ENCODE measurements around the gene ZNRF2. TPM values are rescaled to one million over a fixed set of nuclear protein-coding genes. Genes with fewer than 3 reads are reported as not detected.

ZNRF2 gene
- total RNA-seq, 2 experiments from 2014 or later: 20.4 to 23.6 TPM

- ChIA-PET POLR2A (interaction anchor here (0.6 to 1.2 kb wide), 3 partner anchors 12 to 333 kb away, joined by 3 to 4 read pairs (median 3); no protein-coding TSS in a partner anchor), CTCF (interaction anchor here (1.6 kb wide), 1 partner anchor 11 kb away, joined by 5 read pairs; no protein-coding TSS in a partner anchor)
- no peak overlapping the region for H3K27ac ChIP-seq (ENCODE audit: low read depth in 1 of 2, low read length in 2 of 2)
- Mint-ChIP-seq H3K27me3 (no peaks in the 10 kb centered on the region), H3K4me1 (ENCODE audit: low read depth) (peaks cover 6% of the 10 kb centered on the region), H3K9me3 (no peaks in the 10 kb centered on the region), H3K27ac (no peak overlapping the region), H3K4me3 (no peak overlapping the region), H3K36me3 (ENCODE audit: low read depth) (peaks cover 41% of the 10 kb centered on the region)
- no peaks in the 10 kb centered on the region for H3K4me1 ChIP-seq (ENCODE audit: insufficient read depth, low read length)
- TF ChIP-seq, protein P1, sequence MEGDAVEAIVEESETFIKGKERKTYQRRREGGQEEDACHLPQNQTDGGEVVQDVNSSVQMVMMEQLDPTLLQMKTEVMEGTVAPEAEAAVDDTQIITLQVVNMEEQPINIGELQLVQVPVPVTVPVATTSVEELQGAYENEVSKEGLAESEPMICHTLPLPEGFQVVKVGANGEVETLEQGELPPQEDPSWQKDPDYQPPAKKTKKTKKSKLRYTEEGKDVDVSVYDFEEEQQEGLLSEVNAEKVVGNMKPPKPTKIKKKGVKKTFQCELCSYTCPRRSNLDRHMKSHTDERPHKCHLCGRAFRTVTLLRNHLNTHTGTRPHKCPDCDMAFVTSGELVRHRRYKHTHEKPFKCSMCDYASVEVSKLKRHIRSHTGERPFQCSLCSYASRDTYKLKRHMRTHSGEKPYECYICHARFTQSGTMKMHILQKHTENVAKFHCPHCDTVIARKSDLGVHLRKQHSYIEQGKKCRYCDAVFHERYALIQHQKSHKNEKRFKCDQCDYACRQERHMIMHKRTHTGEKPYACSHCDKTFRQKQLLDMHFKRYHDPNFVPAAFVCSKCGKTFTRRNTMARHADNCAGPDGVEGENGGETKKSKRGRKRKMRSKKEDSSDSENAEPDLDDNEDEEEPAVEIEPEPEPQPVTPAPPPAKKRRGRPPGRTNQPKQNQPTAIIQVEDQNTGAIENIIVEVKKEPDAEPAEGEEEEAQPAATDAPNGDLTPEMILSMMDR (IDR thresholded peaks at IDR 0.05): no peak
- H3K36me3 ChIP-seq (ENCODE audit: insufficient read depth, low read length): peaks cover 3% of the 10 kb centered on the region
- ATAC-seq (ENCODE audit: poor library complexity) (no peak), DNase-seq (no peak)
- H3K9me3 ChIP-seq (ENCODE audit: control insufficient read depth in 1 of 2, insufficient read depth in 1 of 2, low read length in 2 of 2): no peaks in the 10 kb centered on the region
- H3K27me3 ChIP-seq (ENCODE audit: control insufficient read depth in 1 of 2, insufficient read depth in 2 of 2, low read length in 2 of 2): no peaks in the 10 kb centered on the region
- H3K4me3 ChIP-seq (ENCODE audit: low read length): no peak overlapping the region
- intact Hi-C loops (cut with DNase I, micrococcal nuclease): loop anchor here (10.0 kb wide), 3 partner anchors 195 to 225 kb away; partner anchors contain the start of gene MTURN (in 1 of the 2)
Observed at GRCh38 chr7:30359957-30360356, 75.6 kb downstream of the ZNRF2 start.

DNA sequence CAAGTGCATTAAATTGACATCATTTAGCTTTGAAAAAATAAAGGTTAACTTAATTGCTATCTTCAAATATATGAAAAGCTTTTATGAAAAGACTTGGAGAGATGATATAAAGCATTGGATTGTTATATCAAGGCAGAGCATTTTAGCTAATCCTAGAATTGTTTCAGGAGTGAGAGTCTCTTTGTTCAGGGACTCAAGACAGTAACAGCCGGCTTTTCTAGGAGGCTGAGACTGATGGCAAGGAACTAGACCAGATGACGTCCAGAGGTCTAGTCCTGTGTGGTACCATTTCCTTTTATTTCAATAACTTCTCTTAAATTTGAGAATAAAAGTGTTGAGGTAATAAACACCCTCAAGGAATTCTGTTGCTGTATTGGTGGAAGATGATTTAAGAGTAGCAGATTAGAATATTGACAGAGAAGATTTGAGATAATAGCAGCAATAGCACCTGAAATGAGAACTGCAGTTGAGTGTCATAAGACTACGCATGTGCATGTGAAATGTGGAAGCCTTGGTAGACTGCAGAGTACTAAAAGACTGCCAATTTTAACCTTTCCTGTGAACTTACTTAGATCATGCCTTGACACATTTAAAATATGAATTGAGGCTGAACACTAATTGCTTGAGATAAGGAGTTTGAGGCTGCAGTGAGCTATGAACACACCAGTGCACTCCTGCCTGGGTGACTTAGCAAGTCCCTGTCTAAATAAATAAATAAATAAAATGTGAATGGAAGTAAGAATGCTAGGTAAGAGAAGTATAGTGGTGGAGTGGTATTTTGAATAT is 79.6 kb downstream of the ZNRF2 start:
- Histone ChIP-seq H3K4me3 (ENCODE audit: low read length) (no peak overlapping the region), H3K27me3 (ENCODE audit: control insufficient read depth in 1 of 2, insufficient read depth in 2 of 2, low read length in 2 of 2) (no peaks in the 10 kb centered on the region), H3K4me1 (ENCODE audit: insufficient read depth, low read length) (no peaks in the 10 kb centered on the region), H3K9me3 (ENCODE audit: control insufficient read depth in 1 of 2, insufficient read depth in 1 of 2, low read length in 2 of 2) (no peaks in the 10 kb centered on the region), H3K36me3 (ENCODE audit: insufficient read depth, low read length) (peaks cover 6% of the 10 kb centered on the region), H3K27ac (ENCODE audit: low read depth in 1 of 2, low read length in 2 of 2) (no peak overlapping the region)
- H3K27ac Mint-ChIP-seq: no peak overlapping the region
- TF ChIP-seq, protein P1 (IDR thresholded peaks at IDR 0.05): no peak
- intact Hi-C loops (cut with DNase I, micrococcal nuclease): no loop called here
- H3K27me3 Mint-ChIP-seq: no peaks in the 10 kb centered on the region
- H3K36me3 Mint-ChIP-seq (ENCODE audit: low read depth): peaks cover 22% of the 10 kb centered on the region
- POLR2A ChIA-PET: interaction anchor here (0.5 to 0.8 kb wide), 2 partner anchors 9 to 12 kb away, joined by 3 read pairs; no protein-coding TSS in a partner anchor
- ATAC-seq (ENCODE audit: poor library complexity): no peak
- no peaks in the 10 kb centered on the region for H3K9me3 Mint-ChIP-seq
- no peaks in the 10 kb centered on the region for H3K4me1 Mint-ChIP-seq (ENCODE audit: low read depth)
- no peak overlapping the region for H3K4me3 Mint-ChIP-seq
- DNase-seq: no peak
- CTCF ChIA-PET: no interaction called here

DNA sequence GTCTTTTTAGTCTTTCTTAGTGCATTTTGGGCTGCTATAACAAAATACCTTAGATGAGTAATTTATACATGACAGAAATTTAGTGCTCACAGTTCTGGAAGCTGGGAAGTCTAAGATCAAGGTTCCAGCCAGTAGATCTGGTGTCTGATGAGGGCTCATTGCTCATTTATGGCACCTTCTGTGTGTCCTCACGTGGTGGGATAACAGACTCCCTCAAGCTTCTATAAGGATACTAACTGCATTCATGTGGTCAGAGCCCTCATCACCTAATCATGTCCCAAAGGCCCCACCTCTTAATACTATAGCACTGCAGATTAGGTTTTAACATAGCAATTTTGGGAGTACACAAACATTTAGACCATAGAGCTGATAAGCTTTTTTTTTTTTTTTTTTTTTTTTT is 80.4 kb downstream of the ZNRF2 start:
- Histone ChIP-seq H3K9me3 (ENCODE audit: control insufficient read depth in 1 of 2, insufficient read depth in 1 of 2, low read length in 2 of 2) (no peaks in the 10 kb centered on the region), H3K27ac (ENCODE audit: low read depth in 1 of 2, low read length in 2 of 2) (no peak overlapping the region), H3K36me3 (ENCODE audit: insufficient read depth, low read length) (peaks cover 6% of the 10 kb centered on the region), H3K27me3 (ENCODE audit: control insufficient read depth in 1 of 2, insufficient read depth in 2 of 2, low read length in 2 of 2) (no peaks in the 10 kb centered on the region), H3K4me1 (ENCODE audit: insufficient read depth, low read length) (no peaks in the 10 kb centered on the region), H3K4me3 (ENCODE audit: low read length) (no peak overlapping the region)
- Mint-ChIP-seq H3K4me1 (ENCODE audit: low read depth) (no peaks in the 10 kb centered on the region), H3K4me3 (no peak overlapping the region), H3K9me3 (no peaks in the 10 kb centered on the region), H3K27ac (no peak overlapping the region), H3K36me3 (ENCODE audit: low read depth) (peaks cover 21% of the 10 kb centered on the region), H3K27me3 (no peaks in the 10 kb centered on the region)
- intact Hi-C loops (cut with DNase I, micrococcal nuclease): loop anchor here in 1 of 2 experiments (5.0 kb wide), 1 partner anchor 103 kb away; no protein-coding TSS in a partner anchor
- no peak for DNase-seq
- TF ChIP-seq, protein P1 (IDR thresholded peaks at IDR 0.05): no peak
- CTCF ChIA-PET: interaction anchor here (0.6 to 0.9 kb wide), 3 partner anchors 89 to 1046 kb away, joined by 3 to 4 read pairs (median 3); no protein-coding TSS in a partner anchor
- no peak for ATAC-seq (ENCODE audit: poor library complexity)
- POLR2A ChIA-PET: interaction anchor here (0.8 kb wide), 1 partner anchor 13 kb away, joined by 3 read pairs; no protein-coding TSS in a partner anchor

Data from CD4-positive, alpha-beta T cell (primary cell).